ENCODE results near the gene LDLRAP1. TPM values are rescaled to one million over a fixed set of nuclear protein-coding genes. Genes with fewer than 3 reads are reported as not detected.

LDLRAP1 gene
- total and polyA plus RNA-seq, 9 of the 15 experiments (the other 6 are each of a cell fraction or from before 2014, with no cell fraction given), result 0.56 to 29.6 (median 16.2) TPM

- TF ChIP-seq, protein P1, sequence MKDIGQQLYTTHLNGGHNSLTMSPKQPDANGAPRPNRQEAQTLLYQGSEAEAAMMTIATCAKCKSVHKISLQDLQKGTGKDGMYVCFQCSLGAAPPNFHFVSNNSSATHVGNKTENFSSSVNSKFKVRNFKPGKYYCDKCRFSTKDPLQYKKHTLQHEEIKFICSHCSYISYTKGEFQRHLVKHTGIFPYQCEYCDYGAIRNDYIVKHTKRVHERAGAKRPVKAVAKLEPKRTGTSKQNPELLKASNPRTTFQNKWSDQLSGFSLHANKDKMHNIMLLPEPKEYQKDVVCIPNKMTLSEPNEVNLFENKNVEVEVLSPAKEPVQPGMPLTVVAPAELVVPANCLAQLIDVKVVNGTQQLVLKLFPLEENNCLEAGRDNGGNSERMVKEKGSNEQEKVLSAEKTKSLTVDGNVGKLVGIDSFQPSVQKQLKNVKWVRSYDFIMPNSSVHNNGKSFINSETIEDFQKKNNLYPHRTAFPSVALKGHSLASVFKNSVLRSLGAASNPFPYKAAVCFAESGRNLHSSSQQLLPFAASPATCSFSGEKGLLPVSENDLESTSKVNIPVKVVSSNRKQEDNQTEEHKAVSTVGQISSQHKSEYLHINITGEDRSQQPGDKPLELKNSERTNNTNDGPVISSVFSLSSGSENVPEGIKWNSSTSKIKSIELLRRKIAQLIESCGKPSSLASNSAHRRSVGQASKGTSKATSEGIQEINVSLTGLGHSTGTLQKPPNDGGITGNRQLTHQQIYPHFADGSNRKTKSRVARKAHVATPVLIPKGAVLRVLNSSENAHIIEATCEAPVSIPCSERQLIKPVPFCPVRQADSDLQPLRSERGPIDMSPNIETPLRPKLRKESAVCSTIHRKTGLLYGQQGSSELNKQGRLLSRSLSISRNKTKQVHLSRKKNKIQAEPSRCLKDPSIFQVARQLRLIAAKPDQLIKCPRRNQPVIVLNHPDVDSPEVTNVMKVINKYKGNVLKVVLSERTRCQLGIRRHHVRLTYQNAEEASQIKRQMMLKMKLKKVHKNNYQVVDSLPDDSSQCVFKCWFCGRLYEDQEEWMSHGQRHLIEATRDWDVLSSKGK (CRISPR knock-in tag; IDR thresholded peaks at IDR 0.05), result no peak
- no peak for TF ChIP-seq ZNF263 (CRISPR knock-in tag; IDR thresholded peaks at IDR 0.05; ENCODE audit: borderline replicate concordance)
- TF ChIP-seq TAF1 (IDR thresholded peaks at IDR 0.05; ENCODE audit: control insufficient read depth, extremely low read depth, insufficient read depth, low read length, severe bottlenecking), result no peak
- no peak for TF ChIP-seq PHF20 (IDR thresholded peaks at IDR 0.05; ENCODE audit: partially characterized antibody)
- peak; percentile 16; the same call in 1 of the 2 replicates for TF ChIP-seq NR2C2 (CRISPR knock-in tag; IDR thresholded peaks at IDR 0.05)
- TF ChIP-seq NR2C2 (tag; IDR thresholded peaks at IDR 0.05), result no peak
- TF ChIP-seq ETV6 (IDR thresholded peaks at IDR 0.05; ENCODE audit: borderline replicate concordance in 1 of 2, low read depth in 2 of 2, low read length in 1 of 2), result no peak
- TF ChIP-seq ETV6 (CRISPR knock-in tag; IDR thresholded peaks at IDR 0.05; ENCODE audit: borderline replicate concordance), result no peak
- TF ChIP-seq ELK3 (CRISPR knock-in tag; IDR thresholded peaks at IDR 0.05), result no peak
- TF ChIP-seq GTF2E2 (tag; IDR thresholded peaks at IDR 0.05), result peak; percentile 67; the same call in 1 of the 2 replicates
- TF ChIP-seq ZNF232 (CRISPR knock-in tag; IDR thresholded peaks at IDR 0.05), result no peak
- TF ChIP-seq TGIF2 (CRISPR knock-in tag; IDR thresholded peaks at IDR 0.05), result no peak
- peak; percentile 99 for TF ChIP-seq JUN (IDR thresholded peaks at IDR 0.05; ENCODE audit: borderline replicate concordance, low read depth, low read length)
- peak; percentile 95 for TF ChIP-seq JUN (CRISPR knock-in tag; IDR thresholded peaks at IDR 0.05; ENCODE audit: borderline replicate concordance)
- no peak for TF ChIP-seq SMAD4 (CRISPR knock-in tag; conservative IDR thresholded peaks at IDR 0.05)
- peak; percentile 15; the same call in 1 of the 2 replicates for TF ChIP-seq TCF3 (CRISPR knock-in tag; IDR thresholded peaks at IDR 0.05)
- no peak for TF ChIP-seq IFI16 (CRISPR knock-in tag; IDR thresholded peaks at IDR 0.05)
- TF ChIP-seq JUND (IDR thresholded peaks at IDR 0.05; ENCODE audit: borderline replicate concordance, low read depth, low read length), result peak; percentile 98
- TF ChIP-seq JUND (tag; IDR thresholded peaks at IDR 0.05; ENCODE audit: borderline replicate concordance, low read depth, low read length), result peak; percentile 96
- no peak for TF ChIP-seq ZBTB9 (CRISPR knock-in tag; IDR thresholded peaks at IDR 0.05)
These were observed 25.6 kb downstream of the LDLRAP1 start (continued) for GRCh38 chr1:25568834-25569596.

Data from K562 (cell line).